Measurements from ENCODE around the gene SHOC2. TPM values are rescaled to one million over a fixed set of nuclear protein-coding genes. Genes with fewer than 3 reads are reported as not detected.

The SHOC2 gene
- total and polyA plus RNA-seq, 9 of the 15 experiments (the other 6 are each of a cell fraction or from before 2014, with no cell fraction given): 9.2 to 17.5 (median 14.9) TPM

- 48% methylated on average over 3 of the region's 3 CpGs for WGBS (ENCODE audit: insufficient coverage, low coverage, missing lambda C conversion rate)
Observed at GRCh38 chr10:110967009-110967630, 47.7 kb downstream of the SHOC2 start.

DNA sequence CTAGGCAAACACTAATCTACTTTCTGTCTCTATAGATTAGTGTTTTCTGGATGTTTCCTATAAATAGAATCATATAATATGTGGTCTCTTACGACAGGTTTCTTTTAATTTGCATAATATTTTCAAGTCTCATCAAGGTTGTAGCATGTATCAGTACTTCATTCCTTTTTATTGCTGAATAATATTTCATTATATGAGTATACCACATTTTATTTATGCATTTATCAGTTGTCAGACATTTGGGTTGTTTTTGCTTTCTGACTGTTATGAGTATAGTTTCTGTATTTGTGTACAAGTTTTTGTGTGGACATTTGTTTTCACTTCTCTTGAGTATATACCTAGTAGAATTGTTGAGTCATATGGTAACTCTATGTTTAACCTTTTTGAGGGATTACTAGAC is 48.2 kb downstream of the SHOC2 start:
- no peak overlapping the region for H3K4me2 ChIP-seq (ENCODE audit: insufficient read depth, low read length)
- TF ChIP-seq ZFX (CRISPR knock-in tag; IDR thresholded peaks at IDR 0.05) (no peak), KLF6 (CRISPR knock-in tag; IDR thresholded peaks at IDR 0.05; ENCODE audit: borderline replicate concordance) (no peak), CBFA2T3 (IDR thresholded peaks at IDR 0.05) (no peak), OTX1 (CRISPR knock-in tag; IDR thresholded peaks at IDR 0.05) (no peak), CREM (IDR thresholded peaks at IDR 0.05; ENCODE audit: low read depth) (no peak)
- TF ChIP-seq, protein P1, sequence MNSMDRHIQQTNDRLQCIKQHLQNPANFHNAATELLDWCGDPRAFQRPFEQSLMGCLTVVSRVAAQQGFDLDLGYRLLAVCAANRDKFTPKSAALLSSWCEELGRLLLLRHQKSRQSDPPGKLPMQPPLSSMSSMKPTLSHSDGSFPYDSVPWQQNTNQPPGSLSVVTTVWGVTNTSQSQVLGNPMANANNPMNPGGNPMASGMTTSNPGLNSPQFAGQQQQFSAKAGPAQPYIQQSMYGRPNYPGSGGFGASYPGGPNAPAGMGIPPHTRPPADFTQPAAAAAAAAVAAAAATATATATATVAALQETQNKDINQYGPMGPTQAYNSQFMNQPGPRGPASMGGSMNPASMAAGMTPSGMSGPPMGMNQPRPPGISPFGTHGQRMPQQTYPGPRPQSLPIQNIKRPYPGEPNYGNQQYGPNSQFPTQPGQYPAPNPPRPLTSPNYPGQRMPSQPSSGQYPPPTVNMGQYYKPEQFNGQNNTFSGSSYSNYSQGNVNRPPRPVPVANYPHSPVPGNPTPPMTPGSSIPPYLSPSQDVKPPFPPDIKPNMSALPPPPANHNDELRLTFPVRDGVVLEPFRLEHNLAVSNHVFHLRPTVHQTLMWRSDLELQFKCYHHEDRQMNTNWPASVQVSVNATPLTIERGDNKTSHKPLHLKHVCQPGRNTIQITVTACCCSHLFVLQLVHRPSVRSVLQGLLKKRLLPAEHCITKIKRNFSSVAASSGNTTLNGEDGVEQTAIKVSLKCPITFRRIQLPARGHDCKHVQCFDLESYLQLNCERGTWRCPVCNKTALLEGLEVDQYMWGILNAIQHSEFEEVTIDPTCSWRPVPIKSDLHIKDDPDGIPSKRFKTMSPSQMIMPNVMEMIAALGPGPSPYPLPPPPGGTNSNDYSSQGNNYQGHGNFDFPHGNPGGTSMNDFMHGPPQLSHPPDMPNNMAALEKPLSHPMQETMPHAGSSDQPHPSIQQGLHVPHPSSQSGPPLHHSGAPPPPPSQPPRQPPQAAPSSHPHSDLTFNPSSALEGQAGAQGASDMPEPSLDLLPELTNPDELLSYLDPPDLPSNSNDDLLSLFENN (IDR thresholded peaks at IDR 0.05; ENCODE audit: low read depth in 2 of 2, low read length in 2 of 2): no peak
- TF ChIP-seq, protein P2, sequence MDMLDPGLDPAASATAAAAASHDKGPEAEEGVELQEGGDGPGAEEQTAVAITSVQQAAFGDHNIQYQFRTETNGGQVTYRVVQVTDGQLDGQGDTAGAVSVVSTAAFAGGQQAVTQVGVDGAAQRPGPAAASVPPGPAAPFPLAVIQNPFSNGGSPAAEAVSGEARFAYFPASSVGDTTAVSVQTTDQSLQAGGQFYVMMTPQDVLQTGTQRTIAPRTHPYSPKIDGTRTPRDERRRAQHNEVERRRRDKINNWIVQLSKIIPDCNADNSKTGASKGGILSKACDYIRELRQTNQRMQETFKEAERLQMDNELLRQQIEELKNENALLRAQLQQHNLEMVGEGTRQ (CRISPR knock-in tag; IDR thresholded peaks at IDR 0.05): no peak

More at GRCh38 chr10:110967009-110967630, 47.7 kb downstream of the SHOC2 start:
- H3K79me2 ChIP-seq (ENCODE audit: control insufficient read depth, insufficient read depth, low read length): peaks cover 67% of the 10 kb centered on the region
- H2AFZ ChIP-seq (ENCODE audit: low read depth, low read length): no peak overlapping the region
- no peaks in the 10 kb centered on the region for H3K27me3 ChIP-seq (ENCODE audit: control insufficient read depth in 2 of 2, insufficient read depth in 2 of 2, low read length in 2 of 2)
- intact Hi-C loops (cut with micrococcal nuclease) (no loop called here), in situ Hi-C loops (cut with MboI) (no loop called here)
- no peaks in the 10 kb centered on the region for H3K4me1 ChIP-seq (replicated peaks in 1 of 2; ENCODE audit: control insufficient read depth in 2 of 2, insufficient read depth in 2 of 2, low read length in 2 of 2)
- H4K20me1 ChIP-seq (replicated peaks; ENCODE audit: control insufficient read depth, insufficient read depth, low read length): no peaks in the 10 kb centered on the region
- no peaks in the 10 kb centered on the region for H3K9me3 ChIP-seq (replicated peaks; ENCODE audit: control insufficient read depth, insufficient read depth, low read depth, low read length)
- H3K36me3 ChIP-seq (ENCODE audit: control insufficient read depth, insufficient read depth, low read length): peaks cover 8% of the 10 kb centered on the region; the same call in 1 of the 3 replicates
- DNase-seq (ENCODE audit: extremely low read depth in 1 of 4, low spot score in 3 of 4) (no peak), ATAC-seq (peak; percentile 45; the same call in 2 of the 3 replicates), FAIRE-seq (no peak)
- no peak overlapping the region for H3K4me3 ChIP-seq
- H3K4me2 ChIP-seq (ENCODE audit: insufficient read depth, low read length): no peak overlapping the region
- CTCF ChIA-PET (ENCODE audit: low intra/inter-chr PET ratio): no interaction called here
- no peak overlapping the region for H3K27ac ChIP-seq (ENCODE audit: extremely low read depth, low read depth, low read length)
- no TSS peak for BruUV-seq (replicated peaks)
- H3K9ac ChIP-seq (ENCODE audit: insufficient read depth in 1 of 2, low read depth in 2 of 2, low read length in 2 of 2): no peak overlapping the region
- no peaks in the 10 kb centered on the region for H3K9me1 ChIP-seq (ENCODE audit: control insufficient read depth, insufficient read depth, low read length)
- TF ChIP-seq PCBP1 (IDR thresholded peaks at IDR 0.05; ENCODE audit: low read depth, low read length, poor library complexity, severe bottlenecking) (no peak), EHMT2 (IDR thresholded peaks at IDR 0.05) (no peak), CEBPB (tag; IDR thresholded peaks at IDR 0.05) (peak; percentile 60), SETDB1 (IDR thresholded peaks at IDR 0.05; ENCODE audit: low read length) (no peak)
- POLR2A ChIA-PET: no interaction called here

More for the DNA sequence above, 48.2 kb downstream of the SHOC2 start:
- H3K36me3 ChIP-seq (ENCODE audit: control insufficient read depth, insufficient read depth, low read length): peaks cover 8% of the 10 kb centered on the region; the same call in 1 of the 3 replicates
- H3K4me3 ChIP-seq: no peak overlapping the region
- intact Hi-C loops (cut with micrococcal nuclease) (no loop called here), in situ Hi-C loops (cut with MboI) (no loop called here)
- H3K27ac ChIP-seq (ENCODE audit: extremely low read depth, low read depth, low read length): no peak overlapping the region
- POLR2A ChIA-PET: no interaction called here
- H3K79me2 ChIP-seq (ENCODE audit: control insufficient read depth, insufficient read depth, low read length): peaks cover 64% of the 10 kb centered on the region
- no peak overlapping the region for H2AFZ ChIP-seq (ENCODE audit: low read depth, low read length)
- WGBS (ENCODE audit: insufficient coverage, low coverage, missing lambda C conversion rate): 0% methylated on average over 1 of the region's 1 CpG
- no TSS peak for BruUV-seq (replicated peaks)
- ATAC-seq (no peak), DNase-seq (ENCODE audit: extremely low read depth in 1 of 4, low spot score in 3 of 4) (no peak), FAIRE-seq (no peak)
- CTCF ChIA-PET (ENCODE audit: low intra/inter-chr PET ratio): no interaction called here
- no peak overlapping the region for H3K9ac ChIP-seq (ENCODE audit: insufficient read depth in 1 of 2, low read depth in 2 of 2, low read length in 2 of 2)
- H3K4me1 ChIP-seq (replicated peaks in 1 of 2; ENCODE audit: control insufficient read depth in 2 of 2, insufficient read depth in 2 of 2, low read length in 2 of 2): no peaks in the 10 kb centered on the region
- H3K9me3 ChIP-seq (replicated peaks; ENCODE audit: control insufficient read depth, insufficient read depth, low read depth, low read length): no peaks in the 10 kb centered on the region
- H4K20me1 ChIP-seq (replicated peaks; ENCODE audit: control insufficient read depth, insufficient read depth, low read length): no peaks in the 10 kb centered on the region
- no peaks in the 10 kb centered on the region for H3K27me3 ChIP-seq (ENCODE audit: control insufficient read depth in 2 of 2, insufficient read depth in 2 of 2, low read length in 2 of 2)
- no peaks in the 10 kb centered on the region for H3K9me1 ChIP-seq (ENCODE audit: control insufficient read depth, insufficient read depth, low read length)

Measured in K562 (cell line).